GM19324 (cell line): ENCODE results near the gene ANKRD61.
"Not testable (repeated sequence)": the region's sequence is repeated elsewhere in the genome, so short reads cannot be mapped to it uniquely, and the experiment has no call there.

Experiments used
- ATAC-seq: cut with Tn5 transposase; IDR thresholded peaks from one replicate; pipeline ENCODE4 v1.9.1; 2021; ENCODE audit warnings: mild to moderate bottlenecking, moderate library complexity; ENCODE audit not compliant: unreplicated experiment, low FRiP score

Gene ANKRD61

GRCh38 chr7:6028563-6028962 is 2.6 kb upstream of the ANKRD61 start:
- no peak for ATAC-seq

- ATAC-seq, result no peak
Observed at GRCh38 chr7:6031567-6031966, 391 bp downstream of the ANKRD61 start.

GRCh38 chr7:6032167-6032566 is 991 bp downstream of the ANKRD61 start:
- ATAC-seq, result no peak

GRCh38 chr7:6032641-6033040 is 1.5 kb downstream of the ANKRD61 start:
- no peak for ATAC-seq

GRCh38 chr7:6035165-6035564 is 4.0 kb downstream of the ANKRD61 start:
- no peak for ATAC-seq

- no peak for ATAC-seq
Observed at GRCh38 chr7:6035686-6036085, 4.5 kb downstream of the ANKRD61 start.

- ATAC-seq, result no peak
Observed at GRCh38 chr7:6049780-6050179, 18.6 kb downstream of the ANKRD61 start.

GRCh38 chr7:6051185-6051584 is 20.0 kb downstream of the ANKRD61 start:
- ATAC-seq, result not testable (repeated sequence)

GRCh38 chr7:6056616-6057015 is 25.4 kb downstream of the ANKRD61 start:
- ATAC-seq, result no peak

- ATAC-seq, result no peak
Observed at GRCh38 chr7:6057316-6058129, 26.3 kb downstream of the ANKRD61 start.

- not testable (repeated sequence) for ATAC-seq
Observed at GRCh38 chr7:6059941-6060340, 28.8 kb downstream of the ANKRD61 start.

GRCh38 chr7:6071406-6071805 is 40.2 kb downstream of the ANKRD61 start:
- ATAC-seq, result peak; percentile 73

GRCh38 chr7:6074612-6075380 is 43.6 kb downstream of the ANKRD61 start:
- no peak for ATAC-seq

- no peak for ATAC-seq
Observed at GRCh38 chr7:6078548-6078947, 47.4 kb downstream of the ANKRD61 start.

GRCh38 chr7:6083047-6083446 is 51.9 kb downstream of the ANKRD61 start:
- ATAC-seq, result not testable (repeated sequence)
